Transverse colon (tissue), 4 donors: ENCODE results near the gene RPL37. TPM values are rescaled to one million over a fixed set of nuclear protein-coding genes. Genes with fewer than 3 reads are reported as not detected.

Source experiments
- DNase-seq: peaks from one replicate; pipeline ENCODE4 v3.0.0-alpha.2; 2019
- H3K27ac ChIP-seq, 4 donors: fragments of 200-600 bp; sonication (generic); 2 replicates each; pipeline ENCODE4 v1.5.1; 2016 to 2018; ENCODE audit warnings: inconsistent platforms in 4 of 4
- H3K27me3 ChIP-seq: fragments of 200-600 bp; sonication (generic); 2 replicates; pipeline ENCODE4 v1.5.1; 2017; ENCODE audit warnings: inconsistent platforms
- H3K36me3 ChIP-seq, 4 donors: fragments of 200-600 bp; sonication (generic); 2 replicates each; pipeline ENCODE4 v1.5.1; 2017 to 2019; ENCODE audit warnings: inconsistent platforms in 4 of 4
- H3K4me1 ChIP-seq, 4 donors: fragments of 200-600 bp; sonication (generic); 2 replicates each; pipeline ENCODE4 v1.5.1; 2017 to 2020; ENCODE audit warnings: inconsistent platforms in 4 of 4
- H3K4me3 ChIP-seq, 4 donors: fragments of 200-600 bp; sonication (generic); 1 replicate in 1 of 4; 2 replicates in 3 of 4; pipeline versions ENCODE4 v1.5.1 to v1.6.1; 2017 to 2019; ENCODE audit warnings: inconsistent platforms in 4 of 4
- H3K9me3 ChIP-seq, 2 donors: fragments of 200-600 bp; sonication (generic); 2 replicates each; pipeline ENCODE4 v1.5.1; 2017 to 2019; ENCODE audit warnings: inconsistent platforms in 2 of 2
- CTCF ChIP-seq, 5 experiments: fragments of 200-600 bp in 3 of 5; fragments of 450-650 bp in 2 of 5; sonication (generic) in 3 of 5; IDR thresholded peaks; 1 replicate in 2 of 5; 2 replicates in 3 of 5; pipeline ENCODE4 v1.5.1; 2016 to 2017; ENCODE audit warnings: antibody characterized with exemption in 5 of 5, inconsistent platforms in 3 of 5, mild to moderate bottlenecking in 2 of 5, moderate library complexity in 1 of 5
- EP300 ChIP-seq: sonication (generic); formaldehyde crosslinking; IDR thresholded peaks from one replicate; pipeline ENCODE4 v1.6.1; 2017; ENCODE audit warnings: antibody characterized with exemption, low read depth
- POLR2A ChIP-seq: fragments of 450-650 bp; IDR thresholded peaks from one replicate; pipeline ENCODE4 v1.6.1; 2016; ENCODE audit warnings: antibody characterized with exemption, mild to moderate bottlenecking, moderate library complexity
- POLR2AphosphoS5 ChIP-seq, 3 donors: sonication (generic); formaldehyde crosslinking; IDR thresholded peaks; one replicate each; pipeline ENCODE4 v1.6.1; 2016; ENCODE audit warnings: antibody characterized with exemption in 3 of 3
- WGBS, 2 donors: methylation state at CpG; one replicate each; pipeline ENCODE4 v1.1.5; 2018; ENCODE audit warnings: low coverage in 1 of 2; 5-methylcytosine and 5-hydroxymethylcytosine counted together
- in situ Hi-C, 4 donors: fragments of 200-750 bp; cut with MboI; loops; one replicate each; pipeline versions ENCODE4 v1.15.0 to v1.15.1; 2017; ENCODE audit warnings: low sequenced_read_pairs in 3 of 4, low pct_ligation_motif_present in 1 of 4, low pct_unique_long_range_greater_than_20kb in 1 of 4
- intact Hi-C: fragments of 100-400 bp; cut with DNase I; formaldehyde crosslinking; loops from one replicate; pipeline ENCODE4 v1.15.1; 2023; ENCODE audit warnings: low total_unique reads
- total RNA-seq, 4 donors: library from RNA; depleted of rRNA; stranded (reverse); fragments of >200 nt; gene quantifications; one replicate each; pipeline ENCODE4 v1.1.0, GENCODE V29; 2016

The RPL37 gene
- total RNA-seq, 4 donors from 2014 or later, result 15.1 to 157 (median 90.5) TPM

GRCh38 chr5:40842351-40842750 lies 7.3 kb upstream of the RPL37 start:
- no peaks in the 10 kb centered on the region for H3K4me1 ChIP-seq
- WGBS, 2 donors, result 66 to 71% methylated on average over 2 of the region's 2 CpGs
- in situ Hi-C loops (no loop called here), intact Hi-C loops (no loop called here)
- H3K27ac ChIP-seq, result peak overlapping the region in 1 of 4 donors; percentile 74
- H3K4me3 ChIP-seq, result peak overlapping the region in 3 of 4 donors; percentile 7 to 36 (median 16)
- H3K36me3 ChIP-seq, result no peaks in the 10 kb centered on the region
- TF ChIP-seq CTCF (IDR thresholded peaks at IDR 0.05) (no peak), POLR2A (no peak), POLR2AphosphoS5 (IDR thresholded peaks at IDR 0.05) (no peak), EP300 (no peak)
- peaks cover 8% of the 10 kb centered on the region for H3K27me3 ChIP-seq
- H3K9me3 ChIP-seq, result no peaks in the 10 kb centered on the region
- DNase-seq, result no peak

GRCh38 chr5:40841068-40841805 lies 6.2 kb upstream of the RPL37 start, which contains the start of gene CARD6:
Gene CARD6, plus strand, starts transcription at chr5:40841367. Its CDS starts 16 bp downstream, at chr5:40841383.
- H3K4me3 ChIP-seq, result peak within 1 kb of the TSS in 3 of 4 donors; percentile 7 to 36 (median 16)
- 44% methylated on average over 9 of the region's 9 CpGs for WGBS, 2 donors
- no peaks in the 10 kb centered on the region for H3K36me3 ChIP-seq
- TF ChIP-seq POLR2A (no peak), EP300 (no peak), CTCF (IDR thresholded peaks at IDR 0.05) (no peak), POLR2AphosphoS5 (IDR thresholded peaks at IDR 0.05) (no peak)
- H3K27me3 ChIP-seq, result peaks cover 8% of the 10 kb centered on the region
- no peaks in the 10 kb centered on the region for H3K9me3 ChIP-seq
- in situ Hi-C loops, result no loop called here
- H3K4me1 ChIP-seq, result no peaks in the 10 kb centered on the region
- intact Hi-C loops, result no loop called here
- DNase-seq, result no peak
- H3K27ac ChIP-seq, result peak within 1 kb of the TSS; percentile 58 to 74 (median 69)

DNA sequence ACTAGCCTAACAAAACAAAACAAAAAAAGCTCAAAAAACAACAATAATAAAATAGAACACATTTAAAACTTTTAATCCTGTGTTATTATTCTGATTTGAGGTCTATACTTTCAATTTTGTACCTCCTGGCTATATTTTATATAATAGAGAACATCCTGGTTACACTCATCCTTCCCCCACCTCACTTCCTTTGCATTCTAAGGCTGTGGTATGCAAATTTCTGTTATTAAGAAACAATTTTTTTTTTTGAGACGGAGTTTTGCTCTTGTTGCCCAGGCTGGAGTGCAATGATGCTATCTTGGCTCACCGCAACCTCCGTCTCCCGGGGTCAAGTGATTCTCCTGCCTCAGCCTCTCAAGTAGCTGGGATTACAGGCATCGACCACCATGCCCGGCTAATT lies 3.1 kb upstream of the RPL37 start:
- Histone ChIP-seq H3K27me3 (peaks cover 8% of the 10 kb centered on the region), H3K27ac (no peak overlapping the region), H3K4me3 (no peak overlapping the region), H3K36me3 (peaks cover 0 to 2% (median 0%) of the 10 kb centered on the region in 4 donors), H3K9me3 (no peaks in the 10 kb centered on the region), H3K4me1 (peaks cover 10 to 18% (median 11%) of the 10 kb centered on the region in 4 donors)
- in situ Hi-C loops (no loop called here), intact Hi-C loops (no loop called here)
- no peak for TF ChIP-seq EP300
- TF ChIP-seq POLR2A, result no peak
- TF ChIP-seq POLR2AphosphoS5 (IDR thresholded peaks at IDR 0.05), result no peak
- no peak for TF ChIP-seq CTCF (IDR thresholded peaks at IDR 0.05)
- WGBS, 2 donors, result 89 to 90% methylated on average over 2 to 6 of the region's 6 CpGs
- no peak for DNase-seq

DNA sequence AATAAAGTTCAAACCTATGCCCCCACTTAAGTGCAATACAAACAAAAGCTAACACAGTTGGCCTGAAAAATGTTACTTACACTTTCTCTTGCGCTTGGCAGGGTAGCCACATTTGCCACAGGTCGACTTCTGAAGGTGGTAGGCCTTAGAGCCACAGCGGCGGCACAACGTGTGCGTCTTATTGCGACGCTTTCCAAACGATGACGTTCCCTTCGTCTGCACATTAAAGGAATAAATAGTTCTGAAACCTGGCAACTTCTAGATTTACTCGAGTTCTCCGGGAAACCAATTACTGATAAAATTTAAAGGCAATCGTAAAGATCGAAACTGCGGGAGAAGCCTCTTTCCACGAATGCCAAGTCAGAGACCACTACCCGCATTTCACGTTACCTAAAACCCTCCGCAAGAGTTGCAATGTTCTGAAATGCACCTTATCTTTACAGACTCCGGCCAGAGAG lies 602 bp downstream of the RPL37 start:
- no peaks in the 10 kb centered on the region for H3K27me3 ChIP-seq
- H3K4me1 ChIP-seq, result peaks cover 11 to 23% (median 13%) of the 10 kb centered on the region in 4 donors
- peak overlapping the region; percentile 88 to 94 (median 92) for H3K27ac ChIP-seq
- TF ChIP-seq POLR2AphosphoS5 (IDR thresholded peaks at IDR 0.05), result no peak
- TF ChIP-seq EP300, result no peak
- TF ChIP-seq CTCF (IDR thresholded peaks at IDR 0.05), result no peak
- no peak for TF ChIP-seq POLR2A
- no peaks in the 10 kb centered on the region for H3K9me3 ChIP-seq
- H3K36me3 ChIP-seq, result peaks cover 0 to 35% (median 17%) of the 10 kb centered on the region in 4 donors
- peak; percentile 29 for DNase-seq
- WGBS, 2 donors, result 0% methylated on average over 11 to 21 of the region's 21 CpGs
- in situ Hi-C loops (no loop called here), intact Hi-C loops (no loop called here)
- peak overlapping the region; percentile 50 to 61 (median 55) for H3K4me3 ChIP-seq
